GM23338 (cell line): ENCODE measurements around the gene RNF182. TPM values are rescaled to one million over a fixed set of nuclear protein-coding genes. Genes with fewer than 3 reads are reported as not detected.

Experiments used
- ATAC-seq: fragments of 200-7000 bp; cut with Tn5 transposase; 3 replicates; pipeline ENCODE4 v1.9.1; 2020
- DNase-seq: peaks from one replicate; pipeline ENCODE4 v3.0.0-alpha.2; 2015; ENCODE audit warnings: low spot score
- H2AFZ ChIP-seq: fragments of 200-600 bp; sonication (generic); 2 replicates; pipeline ENCODE4 v1.8.0; 2016; ENCODE audit warnings: antibody characterized with exemption, mild to moderate bottlenecking, moderate library complexity
- H3F3A ChIP-seq: fragments of 200-600 bp; sonication (generic); replicated peaks from 2 replicates; pipeline ENCODE4 v1.8.0; 2017; ENCODE audit warnings: antibody characterized with exemption, mixed run types, low read depth
- H3K27ac ChIP-seq: fragments of 200-600 bp; sonication (generic); 2 replicates; pipeline ENCODE4 v1.6.1; 2016; ENCODE audit warnings: low read depth
- H3K27me3 ChIP-seq: fragments of 200-600 bp; sonication (generic); 2 replicates; pipeline ENCODE4 v1.8.0; 2016; ENCODE audit warnings: mild to moderate bottlenecking, mixed run types, moderate library complexity; ENCODE audit not compliant: insufficient read depth
- H3K36me3 ChIP-seq: fragments of 200-600 bp; sonication (generic); 2 replicates; pipeline ENCODE4 v1.8.0; 2016; ENCODE audit warnings: mild to moderate bottlenecking; ENCODE audit not compliant: insufficient read depth
- H3K4me1 ChIP-seq: fragments of 200-600 bp; sonication (generic); 2 replicates; pipeline ENCODE4 v1.8.0; 2016; ENCODE audit warnings: mild to moderate bottlenecking, moderate library complexity; ENCODE audit not compliant: insufficient read depth
- H3K4me2 ChIP-seq: fragments of 200-600 bp; sonication (generic); 2 replicates; pipeline ENCODE4 v1.7.1; 2017; ENCODE audit warnings: mixed run types
- H3K4me3 ChIP-seq: fragments of 200-600 bp; sonication (generic); 2 replicates; pipeline ENCODE4 v1.6.1; 2016; ENCODE audit warnings: mixed run types
- H3K79me2 ChIP-seq: fragments of 200-600 bp; sonication (generic); replicated peaks from 2 replicates; pipeline ENCODE4 v1.8.0; 2017; ENCODE audit warnings: mild to moderate bottlenecking; ENCODE audit not compliant: insufficient read depth
- H3K9me2 ChIP-seq: fragments of 200-600 bp; sonication (generic); 2 replicates; pipeline ENCODE4 v1.8.0; 2017; ENCODE audit not compliant: insufficient read depth
- H4K20me1 ChIP-seq: fragments of 200-600 bp; sonication (generic); replicated peaks from 2 replicates; pipeline ENCODE4 v1.8.0; 2017; ENCODE audit warnings: mild to moderate bottlenecking; ENCODE audit not compliant: insufficient read depth
- H3K27ac Mint-ChIP-seq: 2 replicates; pipeline ENCODE4 v1.8.0; 2020; ENCODE audit warnings: inconsistent platforms, mild to moderate bottlenecking, moderate library complexity, mixed read lengths
- H3K27me3 Mint-ChIP-seq: 3 replicates; pipeline ENCODE4 v1.8.0; 2022; ENCODE audit warnings: low read depth, mild to moderate bottlenecking, moderate library complexity, mixed read lengths, inconsistent platforms; ENCODE audit not compliant: insufficient read depth, poor library complexity
- H3K36me3 Mint-ChIP-seq: 3 replicates; pipeline ENCODE4 v1.8.0; 2021; ENCODE audit warnings: low read depth, mild to moderate bottlenecking, inconsistent platforms, moderate library complexity, mixed read lengths
- H3K4me1 Mint-ChIP-seq: 3 replicates; pipeline ENCODE4 v1.8.0; 2020; ENCODE audit warnings: mild to moderate bottlenecking, inconsistent platforms, mixed read lengths
- H3K4me3 Mint-ChIP-seq: 3 replicates; pipeline ENCODE4 v1.8.0; 2021; ENCODE audit warnings: moderate library complexity, mild to moderate bottlenecking, inconsistent platforms, mixed read lengths
- H3K9me3 Mint-ChIP-seq: 3 replicates; pipeline ENCODE4 v1.8.0; 2020; ENCODE audit warnings: moderate library complexity, mild to moderate bottlenecking, inconsistent platforms, mixed read lengths
- CREB1 ChIP-seq: fragments of 250-450 bp; sonication (Bioruptor Pico); IDR thresholded peaks from 2 replicates; pipeline ENCODE4 v1.5.0; 2020; ENCODE audit warnings: low read depth, mild to moderate bottlenecking, moderate library complexity
- CTCF ChIP-seq, 2 experiments: fragments of 200-600 bp in 1 of 2; sonication (generic) in 1 of 2; conservative IDR thresholded peaks; 2 replicates each; pipeline versions ENCODE4 v1.5.1 to v1.6.1; 2016 to 2017; ENCODE audit warnings: antibody characterized with exemption in 2 of 2, low read depth in 2 of 2, mild to moderate bottlenecking in 2 of 2, moderate library complexity in 1 of 2
- ETS1 ChIP-seq: IDR thresholded peaks from 2 replicates; pipeline ENCODE4 v1.6.1; 2016; ENCODE audit warnings: antibody characterized with exemption
- EZH2 ChIP-seq: fragments of 200-600 bp; sonication (generic); IDR thresholded peaks from one replicate; pipeline ENCODE4 v1.8.0; 2017; ENCODE audit warnings: antibody characterized with exemption, mild to moderate bottlenecking, low read depth; ENCODE audit not compliant: unreplicated experiment
- JUNB ChIP-seq: IDR thresholded peaks from one replicate; pipeline ENCODE4 v1.6.1; 2016; ENCODE audit warnings: antibody characterized with exemption; ENCODE audit not compliant: unreplicated experiment
- NANOG ChIP-seq: IDR thresholded peaks from 2 replicates; pipeline ENCODE4 v1.6.1; 2016; ENCODE audit warnings: antibody characterized with exemption, borderline replicate concordance
- REST ChIP-seq: IDR thresholded peaks from one replicate; pipeline ENCODE4 v1.6.1; 2018; ENCODE audit warnings: antibody characterized with exemption; ENCODE audit not compliant: unreplicated experiment
- STAT1 ChIP-seq: IDR thresholded peaks from one replicate; pipeline ENCODE4 v1.6.1; 2016; ENCODE audit warnings: antibody characterized with exemption; ENCODE audit not compliant: unreplicated experiment
- ZNF114 ChIP-seq: fragments of 250-450 bp; sonication (Bioruptor Pico); IDR thresholded peaks from 2 replicates; pipeline ENCODE4 v1.5.0; 2020; ENCODE audit warnings: mild to moderate bottlenecking, moderate library complexity
- ZNF331 ChIP-seq: fragments of 250-450 bp; sonication (Bioruptor Pico); IDR thresholded peaks from 2 replicates; pipeline ENCODE4 v1.5.0; 2020; ENCODE audit warnings: low read depth, mild to moderate bottlenecking, moderate library complexity
- polyA plus RNA-seq: library from polyadenylated mRNA; unstranded; fragments of >200 nt; fragmentation: Nextera tagmentation; extraction: Ambion mirVana; gene quantifications from 2 replicates; pipeline ENCODE4 v1.2.1, GENCODE V29; 2016
- total RNA-seq: library from RNA; depleted of rRNA; stranded (reverse); fragments of >200 nt; shearing (Covaris generic); gene quantifications from 2 replicates; pipeline ENCODE4 v1.2.3, GENCODE V29; 2014

RNF182 gene
- total and polyA plus RNA-seq, 2 experiments from 2014 or later: 3.2 to 9.8 TPM

- TF ChIP-seq CTCF (conservative IDR thresholded peaks at IDR 0.05; ENCODE audit: low read depth in 2 of 2): no peak
- TF ChIP-seq STAT1: no peak
- TF ChIP-seq ETS1: no peak
- TF ChIP-seq NANOG: no peak
- no peak for TF ChIP-seq EZH2
- no peak for TF ChIP-seq ZNF331
- TF ChIP-seq CREB1 (CRISPR knock-in tag): no peak
- no peak for TF ChIP-seq ZNF114 (CRISPR knock-in tag)
These were observed 39.2 kb upstream of the RNF182 start (continued) for GRCh38 chr6:13885601-13886000.

GRCh38 chr6:13886949-13887348 is 37.8 kb upstream of the RNF182 start:
- no peak overlapping the region for H2AFZ ChIP-seq
- H3K4me1 ChIP-seq: no peaks in the 10 kb centered on the region
- Mint-ChIP-seq H3K4me1 (no peaks in the 10 kb centered on the region), H3K27ac (no peak overlapping the region), H3K4me3 (no peak overlapping the region), H3K27me3 (peaks cover 3% of the 10 kb centered on the region), H3K36me3 (no peaks in the 10 kb centered on the region), H3K9me3 (peaks cover 3% of the 10 kb centered on the region; the same call in 1 of the 3 replicates)
- H3F3A ChIP-seq: no peaks in the 10 kb centered on the region
- H3K27me3 ChIP-seq: no peaks in the 10 kb centered on the region
- H3K36me3 ChIP-seq: no peaks in the 10 kb centered on the region
- no peak overlapping the region for H3K27ac ChIP-seq
- H3K9me2 ChIP-seq: no peaks in the 10 kb centered on the region
- TF ChIP-seq STAT1 (no peak), ZNF114 (CRISPR knock-in tag) (no peak), JUNB (no peak), CTCF (conservative IDR thresholded peaks at IDR 0.05; ENCODE audit: low read depth in 2 of 2) (no peak), ETS1 (no peak), EZH2 (no peak), REST (no peak)
- no peaks in the 10 kb centered on the region for H3K79me2 ChIP-seq
- ATAC-seq (no peak), DNase-seq (no peak)
- no peaks in the 10 kb centered on the region for H4K20me1 ChIP-seq
- H3K4me2 ChIP-seq: no peak overlapping the region
- no peak overlapping the region for H3K4me3 ChIP-seq
